Activated T-cell treated with anti-CD3 and anti-CD28 coated beads, Interleukin-2, amount 50 U/mL, for 72 hours (primary cell): ENCODE measurements around the gene ZNF514. TPM values are rescaled to one million over a fixed set of nuclear protein-coding genes. Genes with fewer than 3 reads are reported as not detected.
A peak's percentile ranks its signal among the peaks of the same experiment; 100 is the strongest.
"Not testable (repeated sequence)": the region's sequence is repeated elsewhere in the genome, so short reads cannot be mapped to it uniquely, and the experiment has no call there.

Experiments used
- ATAC-seq, 2 donors: fragments of 150-1000 bp; cut with Tn5 transposase; replicated peaks in 1 of 2; 2 replicates each; pipeline ENCODE4 v1.10.0; 2021; ENCODE audit warnings: moderate library complexity in 2 of 2, mild to moderate bottlenecking in 1 of 2
- DNase-seq, 2 donors: peaks; one replicate each; pipeline ENCODE4 v3.0.0; 2021 to 2022; ENCODE audit warnings: mixed read lengths in 1 of 2
- H3K27ac Mint-ChIP-seq: one replicate; pipeline ENCODE4 v1.8.0; 2022; ENCODE audit warnings: mild to moderate bottlenecking, moderate library complexity, mixed read lengths
- H3K27me3 Mint-ChIP-seq: one replicate; pipeline ENCODE4 v1.8.0; 2022; ENCODE audit warnings: low read depth, mixed read lengths
- H3K36me3 Mint-ChIP-seq, 2 donors: one replicate each; pipeline ENCODE4 v1.8.0; 2022; ENCODE audit warnings: mixed read lengths in 2 of 2, mild to moderate bottlenecking in 1 of 2; ENCODE audit not compliant: insufficient read depth in 2 of 2
- H3K4me1 Mint-ChIP-seq: one replicate; pipeline ENCODE4 v1.8.0; 2022; ENCODE audit warnings: low read depth, mixed read lengths
- H3K4me3 Mint-ChIP-seq, 2 donors: one replicate each; pipeline ENCODE4 v1.8.0; 2022; ENCODE audit warnings: mild to moderate bottlenecking in 2 of 2, mixed read lengths in 2 of 2, moderate library complexity in 2 of 2
- H3K9me3 Mint-ChIP-seq, 2 donors: one replicate each; pipeline ENCODE4 v1.8.0; 2022; ENCODE audit warnings: mixed read lengths in 2 of 2
- total RNA-seq, 2 donors: library from RNA; stranded (reverse); gene quantifications; one replicate each; pipeline ENCODE4 v1.2.3, GENCODE V29; 2022

Gene ZNF514
- total RNA-seq = 10 to 100 TPM; 12.3 to 15.3 TPM

- Mint-ChIP-seq H3K4me1 (peaks cover 23% of the 10 kb centered on the region), H3K27me3 (no peaks in the 10 kb centered on the region), H3K4me3 (peak within 1 kb of the TSS; percentile 89 to 96), H3K36me3 (peaks cover 12 to 15% of the 10 kb centered on the region in 2 donors), H3K27ac (peak within 1 kb of the TSS; percentile 88), H3K9me3 (peaks cover 2 to 7% of the 10 kb centered on the region in 2 donors)
- DNase-seq (peak; percentile 85 to 87), ATAC-seq (peak; percentile 96)
Measured at GRCh38 chr2:95159690-95160449, at the start of gene ZNF514. TSS of gene ZNF514 (minus strand) at chr2:95159848. CDS start at chr2:95153253, 6,595 bp downstream.

GRCh38 chr2:95208106-95208505 lies 48.5 kb upstream of the ZNF514 start:
- peak overlapping the region; percentile 0 for H3K27ac Mint-ChIP-seq
- H3K27me3 Mint-ChIP-seq = no peaks in the 10 kb centered on the region
- ATAC-seq (no peak), DNase-seq (no peak)
- H3K36me3 Mint-ChIP-seq = peaks cover 32 to 43% of the 10 kb centered on the region in 2 donors
- peaks cover 20 to 23% of the 10 kb centered on the region in 2 donors for H3K9me3 Mint-ChIP-seq
- H3K4me3 Mint-ChIP-seq = peak overlapping the region; percentile 93 to 95
- H3K4me1 Mint-ChIP-seq = peaks cover 25% of the 10 kb centered on the region

- Mint-ChIP-seq H3K9me3 (peaks cover 17 to 18% of the 10 kb centered on the region in 2 donors), H3K4me3 (peak within 1 kb of the TSS; percentile 93 to 95), H3K4me1 (peaks cover 25% of the 10 kb centered on the region), H3K27me3 (no peaks in the 10 kb centered on the region), H3K27ac (peak within 1 kb of the TSS; percentile 93), H3K36me3 (peaks cover 27 to 36% of the 10 kb centered on the region in 2 donors)
- DNase-seq = peak; percentile 85 to 86
- peak; percentile 96 to 97 for ATAC-seq
Measured at GRCh38 chr2:95207111-95207961, 47.7 kb upstream of the ZNF514 start, which contains the start of gene ZNF892. TSS of gene ZNF892 (plus strand) at chr2:95207521. CDS start at chr2:95207816, 295 bp downstream.

- ATAC-seq = no peak
- Mint-ChIP-seq H3K4me3 (peak overlapping the region; percentile 93 to 95), H3K4me1 (peaks cover 25% of the 10 kb centered on the region), H3K27ac (peak overlapping the region; percentile 79), H3K36me3 (peaks cover 22 to 24% of the 10 kb centered on the region in 2 donors), H3K9me3 (peaks cover 13 to 17% of the 10 kb centered on the region in 2 donors), H3K27me3 (no peaks in the 10 kb centered on the region)
- DNase-seq = no peak
Measured at GRCh38 chr2:95206096-95206495, 46.4 kb upstream of the ZNF514 start.

- Mint-ChIP-seq H3K4me1 (peaks cover 23% of the 10 kb centered on the region), H3K36me3 (peaks cover 11% of the 10 kb centered on the region in 2 donors), H3K27ac (no peak overlapping the region), H3K27me3 (no peaks in the 10 kb centered on the region), H3K9me3 (peaks cover 6 to 9% of the 10 kb centered on the region in 2 donors), H3K4me3 (no peak overlapping the region)
- DNase-seq (no peak), ATAC-seq (no peak)
Measured at GRCh38 chr2:95204396-95204795, 44.7 kb upstream of the ZNF514 start.

- H3K4me1 Mint-ChIP-seq = peaks cover 18% of the 10 kb centered on the region
Measured at GRCh38 chr2:95203911-95204310, 44.3 kb upstream of the ZNF514 start.

GRCh38 chr2:95192956-95193355 lies 33.3 kb upstream of the ZNF514 start:
- H3K27me3 Mint-ChIP-seq = peaks cover 13% of the 10 kb centered on the region
- not testable (repeated sequence) for H3K4me3 Mint-ChIP-seq, H3K27ac Mint-ChIP-seq, H3K36me3 Mint-ChIP-seq, H3K9me3 Mint-ChIP-seq, ATAC-seq, H3K4me1 Mint-ChIP-seq
- DNase-seq = peak; percentile 58 to 63

More at GRCh38 chr2:95203911-95204310, 44.3 kb upstream of the ZNF514 start:
- Mint-ChIP-seq H3K36me3 (peaks cover 6% of the 10 kb centered on the region in 2 donors), H3K9me3 (peaks cover 2 to 4% of the 10 kb centered on the region in 2 donors), H3K27me3 (no peaks in the 10 kb centered on the region), H3K4me3 (no peak overlapping the region), H3K27ac (no peak overlapping the region)
- DNase-seq = no peak
- ATAC-seq = no peak

- Mint-ChIP-seq H3K4me1 (no peaks in the 10 kb centered on the region), H3K4me3 (no peak overlapping the region), H3K27ac (no peak overlapping the region), H3K9me3 (peaks cover 9 to 13% of the 10 kb centered on the region in 2 donors), H3K27me3 (peaks cover 13% of the 10 kb centered on the region), H3K36me3 (peaks cover 17 to 27% of the 10 kb centered on the region in 2 donors)
- ATAC-seq (no peak), DNase-seq (no peak)
Measured at GRCh38 chr2:95185973-95186372, 26.3 kb upstream of the ZNF514 start.

- Mint-ChIP-seq H3K4me1 (no peaks in the 10 kb centered on the region), H3K4me3 (no peak overlapping the region), H3K9me3 (peaks cover 13 to 16% of the 10 kb centered on the region in 2 donors), H3K27ac (no peak overlapping the region), H3K36me3 (peaks cover 21 to 35% of the 10 kb centered on the region in 2 donors), H3K27me3 (peaks cover 5% of the 10 kb centered on the region)
- DNase-seq (no peak), ATAC-seq (no peak)
Measured at GRCh38 chr2:95185197-95185596, 25.5 kb upstream of the ZNF514 start.

- Mint-ChIP-seq H3K4me3 (no peak overlapping the region), H3K27me3 (no peaks in the 10 kb centered on the region), H3K9me3 (peaks cover 15 to 19% of the 10 kb centered on the region in 2 donors), H3K4me1 (no peaks in the 10 kb centered on the region), H3K36me3 (peaks cover 37 to 63% of the 10 kb centered on the region in 2 donors), H3K27ac (no peak overlapping the region)
- ATAC-seq = no peak
- no peak for DNase-seq
Measured at GRCh38 chr2:95181774-95182173, 22.1 kb upstream of the ZNF514 start.

GRCh38 chr2:95179451-95179850 lies 19.8 kb upstream of the ZNF514 start:
- peaks cover 15 to 18% of the 10 kb centered on the region in 2 donors for H3K9me3 Mint-ChIP-seq
- peaks cover 2% of the 10 kb centered on the region for H3K4me1 Mint-ChIP-seq
- peaks cover 37 to 65% of the 10 kb centered on the region in 2 donors for H3K36me3 Mint-ChIP-seq
- no peak for ATAC-seq
- no peak for DNase-seq
- no peaks in the 10 kb centered on the region for H3K27me3 Mint-ChIP-seq
- H3K4me3 Mint-ChIP-seq = no peak overlapping the region
- H3K27ac Mint-ChIP-seq = no peak overlapping the region

- no peak for DNase-seq
- ATAC-seq = no peak
- peaks cover 2 to 3% of the 10 kb centered on the region in 2 donors for H3K9me3 Mint-ChIP-seq
- no peak overlapping the region for H3K27ac Mint-ChIP-seq
- peaks cover 7 to 19% of the 10 kb centered on the region in 2 donors for H3K36me3 Mint-ChIP-seq
- peaks cover 9% of the 10 kb centered on the region for H3K4me1 Mint-ChIP-seq
- no peaks in the 10 kb centered on the region for H3K27me3 Mint-ChIP-seq
- H3K4me3 Mint-ChIP-seq = no peak overlapping the region
Measured at GRCh38 chr2:95174031-95174542, 14.4 kb upstream of the ZNF514 start.

- peaks cover 11% of the 10 kb centered on the region for H3K4me1 Mint-ChIP-seq
- peaks cover 0 to 3% of the 10 kb centered on the region in 2 donors for H3K9me3 Mint-ChIP-seq
- H3K27ac Mint-ChIP-seq = no peak overlapping the region
- peaks cover under 1 to 7% of the 10 kb centered on the region in 2 donors for H3K36me3 Mint-ChIP-seq
- H3K4me3 Mint-ChIP-seq = no peak overlapping the region
- H3K27me3 Mint-ChIP-seq = no peaks in the 10 kb centered on the region
- ATAC-seq (no peak), DNase-seq (no peak)
Measured at GRCh38 chr2:95171902-95172301, 12.3 kb upstream of the ZNF514 start.
